ENCODE results near the gene HOXA11. TPM values are rescaled to one million over a fixed set of nuclear protein-coding genes. Genes with fewer than 3 reads are reported as not detected.
A peak's percentile ranks its signal among the peaks of the same experiment; 100 is the strongest.

Gene HOXA11
- polyA plus RNA-seq (2013, experiment 1 of 4), result not detected
- polyA plus RNA-seq (2013, experiment 2 of 4), result not detected
- polyA plus RNA-seq (2013, experiment 3 of 4), result not detected
- polyA plus RNA-seq (2013, experiment 4 of 4), result not detected

- Histone ChIP-seq H3K4me1 (ENCODE audit: control insufficient read depth, insufficient read depth, low read length) (no peaks in the 10 kb centered on the region), H3K36me3 (ENCODE audit: control insufficient read depth, insufficient read depth, low read length) (no peaks in the 10 kb centered on the region), H3K4me3 (ENCODE audit: insufficient read depth, low read depth, low read length) (no peak within 1 kb of the TSS), H3K27me3 (ENCODE audit: control insufficient read depth, insufficient read depth, low read length, poor library complexity, severe bottlenecking) (peaks cover 100% of the 10 kb centered on the region), H3K9me3 (ENCODE audit: control insufficient read depth, low read length) (no peaks in the 10 kb centered on the region), H3K27ac (ENCODE audit: insufficient read depth, low read depth, low read length, poor library complexity, severe bottlenecking) (no peak within 1 kb of the TSS)
- 4 to 7% methylated on average over 43 of the region's 43 CpGs for WGBS, 2 experiments
Observed at GRCh38 chr7:27185013-27185853, at the start of gene HOXA11. TSS of gene HOXA11 (minus strand) at chr7:27185232. CDS start at chr7:27185144, 88 bp downstream.

- no peak overlapping the region for H3K4me3 ChIP-seq (ENCODE audit: insufficient read depth, low read depth, low read length)
- peaks cover 77% of the 10 kb centered on the region for H3K27me3 ChIP-seq (ENCODE audit: control insufficient read depth, insufficient read depth, low read length, poor library complexity, severe bottlenecking)
- H3K27ac ChIP-seq (ENCODE audit: insufficient read depth, low read depth, low read length, poor library complexity, severe bottlenecking), result no peak overlapping the region
- WGBS, 2 experiments, result 83 to 90% methylated on average over 4 of the region's 4 CpGs
- H3K36me3 ChIP-seq (ENCODE audit: control insufficient read depth, insufficient read depth, low read length), result no peaks in the 10 kb centered on the region
- H3K9me3 ChIP-seq (ENCODE audit: control insufficient read depth, low read length), result no peaks in the 10 kb centered on the region
- no peaks in the 10 kb centered on the region for H3K4me1 ChIP-seq (ENCODE audit: control insufficient read depth, insufficient read depth, low read length)
Observed at GRCh38 chr7:27229448-27229847, 44.4 kb upstream of the HOXA11 start.

- peaks cover 100% of the 10 kb centered on the region for H3K27me3 ChIP-seq (ENCODE audit: control insufficient read depth, insufficient read depth, low read length, poor library complexity, severe bottlenecking)
- 4% methylated on average over 61 of the region's 61 CpGs for WGBS, 2 experiments
- no peaks in the 10 kb centered on the region for H3K9me3 ChIP-seq (ENCODE audit: control insufficient read depth, low read length)
- no peaks in the 10 kb centered on the region for H3K36me3 ChIP-seq (ENCODE audit: control insufficient read depth, insufficient read depth, low read length)
- no peak overlapping the region for H3K27ac ChIP-seq (ENCODE audit: insufficient read depth, low read depth, low read length, poor library complexity, severe bottlenecking)
- no peaks in the 10 kb centered on the region for H3K4me1 ChIP-seq (ENCODE audit: control insufficient read depth, insufficient read depth, low read length)
- peak overlapping the region; percentile 12 for H3K4me3 ChIP-seq (ENCODE audit: insufficient read depth, low read depth, low read length)
Observed at GRCh38 chr7:27224983-27225934, 40.2 kb upstream of the HOXA11 start.

- Histone ChIP-seq H3K4me3 (ENCODE audit: insufficient read depth, low read depth, low read length) (no peak overlapping the region), H3K9me3 (ENCODE audit: control insufficient read depth, low read length) (no peaks in the 10 kb centered on the region), H3K27me3 (ENCODE audit: control insufficient read depth, insufficient read depth, low read length, poor library complexity, severe bottlenecking) (peaks cover 100% of the 10 kb centered on the region), H3K36me3 (ENCODE audit: control insufficient read depth, insufficient read depth, low read length) (no peaks in the 10 kb centered on the region), H3K27ac (ENCODE audit: insufficient read depth, low read depth, low read length, poor library complexity, severe bottlenecking) (no peak overlapping the region), H3K4me1 (ENCODE audit: control insufficient read depth, insufficient read depth, low read length) (no peaks in the 10 kb centered on the region)
Observed at GRCh38 chr7:27223941-27224575, 39.0 kb upstream of the HOXA11 start.

GRCh38 chr7:27221201-27221797 lies 36.3 kb upstream of the HOXA11 start:
- peaks cover 85% of the 10 kb centered on the region for H3K27me3 ChIP-seq (ENCODE audit: control insufficient read depth, insufficient read depth, low read length, poor library complexity, severe bottlenecking)
- H3K36me3 ChIP-seq (ENCODE audit: control insufficient read depth, insufficient read depth, low read length), result no peaks in the 10 kb centered on the region
- H3K27ac ChIP-seq (ENCODE audit: insufficient read depth, low read depth, low read length, poor library complexity, severe bottlenecking), result no peak overlapping the region
- no peak overlapping the region for H3K4me3 ChIP-seq (ENCODE audit: insufficient read depth, low read depth, low read length)
- H3K9me3 ChIP-seq (ENCODE audit: control insufficient read depth, low read length), result no peaks in the 10 kb centered on the region
- no peaks in the 10 kb centered on the region for H3K4me1 ChIP-seq (ENCODE audit: control insufficient read depth, insufficient read depth, low read length)
- whole genome bisulfite sequencing, 2 experiments, result 89 to 90% methylated on average over 2 to 3 of the region's 3 CpGs

GRCh38 chr7:27220440-27220955 lies 35.5 kb upstream of the HOXA11 start:
- H3K27me3 ChIP-seq (ENCODE audit: control insufficient read depth, insufficient read depth, low read length, poor library complexity, severe bottlenecking), result peaks cover 85% of the 10 kb centered on the region
- H3K27ac ChIP-seq (ENCODE audit: insufficient read depth, low read depth, low read length, poor library complexity, severe bottlenecking), result no peak overlapping the region
- no peaks in the 10 kb centered on the region for H3K4me1 ChIP-seq (ENCODE audit: control insufficient read depth, insufficient read depth, low read length)
- no peaks in the 10 kb centered on the region for H3K9me3 ChIP-seq (ENCODE audit: control insufficient read depth, low read length)
- H3K36me3 ChIP-seq (ENCODE audit: control insufficient read depth, insufficient read depth, low read length), result no peaks in the 10 kb centered on the region
- WGBS, 2 experiments, result 87 to 90% methylated on average over 45 of the region's 45 CpGs
- no peak overlapping the region for H3K4me3 ChIP-seq (ENCODE audit: insufficient read depth, low read depth, low read length)

GRCh38 chr7:27219821-27220220 lies 34.8 kb upstream of the HOXA11 start:
- WGBS, 2 experiments, result 86 to 92% methylated on average over 4 of the region's 4 CpGs
- H3K27me3 ChIP-seq (ENCODE audit: control insufficient read depth, insufficient read depth, low read length, poor library complexity, severe bottlenecking), result peaks cover 85% of the 10 kb centered on the region

GRCh38 chr7:27217951-27218350 lies 32.9 kb upstream of the HOXA11 start:
- H3K36me3 ChIP-seq (ENCODE audit: control insufficient read depth, insufficient read depth, low read length), result no peaks in the 10 kb centered on the region
- H3K9me3 ChIP-seq (ENCODE audit: control insufficient read depth, low read length), result no peaks in the 10 kb centered on the region
- no peak overlapping the region for H3K4me3 ChIP-seq (ENCODE audit: insufficient read depth, low read depth, low read length)
- H3K27me3 ChIP-seq (ENCODE audit: control insufficient read depth, insufficient read depth, low read length, poor library complexity, severe bottlenecking), result peaks cover 85% of the 10 kb centered on the region
- peaks cover 7% of the 10 kb centered on the region for H3K4me1 ChIP-seq (ENCODE audit: control insufficient read depth, insufficient read depth, low read length)
- H3K27ac ChIP-seq (ENCODE audit: insufficient read depth, low read depth, low read length, poor library complexity, severe bottlenecking), result no peak overlapping the region

More at GRCh38 chr7:27219821-27220220, 34.8 kb upstream of the HOXA11 start:
- H3K36me3 ChIP-seq (ENCODE audit: control insufficient read depth, insufficient read depth, low read length), result no peaks in the 10 kb centered on the region
- no peaks in the 10 kb centered on the region for H3K9me3 ChIP-seq (ENCODE audit: control insufficient read depth, low read length)
- H3K4me1 ChIP-seq (ENCODE audit: control insufficient read depth, insufficient read depth, low read length), result no peaks in the 10 kb centered on the region
- no peak overlapping the region for H3K4me3 ChIP-seq (ENCODE audit: insufficient read depth, low read depth, low read length)
- H3K27ac ChIP-seq (ENCODE audit: insufficient read depth, low read depth, low read length, poor library complexity, severe bottlenecking), result no peak overlapping the region

- Histone ChIP-seq H3K27ac (ENCODE audit: insufficient read depth, low read depth, low read length, poor library complexity, severe bottlenecking) (no peak overlapping the region), H3K4me1 (ENCODE audit: control insufficient read depth, insufficient read depth, low read length) (peaks cover 8% of the 10 kb centered on the region), H3K4me3 (ENCODE audit: insufficient read depth, low read depth, low read length) (no peak overlapping the region), H3K36me3 (ENCODE audit: control insufficient read depth, insufficient read depth, low read length) (no peaks in the 10 kb centered on the region), H3K27me3 (ENCODE audit: control insufficient read depth, insufficient read depth, low read length, poor library complexity, severe bottlenecking) (peaks cover 85% of the 10 kb centered on the region), H3K9me3 (ENCODE audit: control insufficient read depth, low read length) (no peaks in the 10 kb centered on the region)
- 88 to 89% methylated on average over 2 of the region's 2 CpGs for WGBS, 2 experiments
Observed at GRCh38 chr7:27215356-27215755, 30.3 kb upstream of the HOXA11 start.
